Aorta (tissue), 5 donors: ENCODE results near the gene CBLB. TPM values are rescaled to one million over a fixed set of nuclear protein-coding genes. Genes with fewer than 3 reads are reported as not detected.
A peak's percentile ranks its signal among the peaks of the same experiment; 100 is the strongest.

Experiments used
- ATAC-seq: fragments of 200-7000 bp; cut with Tn5 transposase; one replicate; pipeline ENCODE4 v1.9.1; 2022; ENCODE audit warnings: moderate library complexity; ENCODE audit not compliant: low FRiP score
- DNase-seq, 2 donors: peaks; one replicate each; pipeline ENCODE4 v3.0.0-alpha.2; 2020
- H3K27ac ChIP-seq, 2 donors: one replicate each; pipeline ENCODE4 v1.5.1; 2013; ENCODE audit warnings: low read length in 2 of 2, mild to moderate bottlenecking in 2 of 2, moderate library complexity in 2 of 2, control low read depth in 1 of 2, inconsistent platforms in 1 of 2, low read depth in 1 of 2
- H3K27me3 ChIP-seq, 2 donors: one replicate each; pipeline ENCODE4 v1.6.1; 2013; ENCODE audit warnings: control low read depth in 1 of 2, low read length in 1 of 2, mild to moderate bottlenecking in 1 of 2, moderate library complexity in 1 of 2; ENCODE audit not compliant: insufficient read depth in 2 of 2, control insufficient read depth in 1 of 2
- H3K36me3 ChIP-seq, 2 donors: one replicate each; pipeline ENCODE4 v1.6.1; 2013; ENCODE audit warnings: control low read depth in 1 of 2, low read length in 1 of 2, mild to moderate bottlenecking in 1 of 2; ENCODE audit not compliant: insufficient read depth in 2 of 2, control insufficient read depth in 1 of 2
- H3K4me1 ChIP-seq, 2 donors: one replicate each; pipeline ENCODE4 v1.6.1; 2013; ENCODE audit warnings: low read length in 2 of 2, control low read depth in 1 of 2, mild to moderate bottlenecking in 1 of 2, moderate library complexity in 1 of 2; ENCODE audit not compliant: insufficient read depth in 2 of 2, control insufficient read depth in 1 of 2
- H3K4me3 ChIP-seq, 2 donors: one replicate each; pipeline ENCODE4 v1.5.1; 2013; ENCODE audit warnings: low read length in 2 of 2, control low read depth in 1 of 2, mild to moderate bottlenecking in 1 of 2
- H3K9me3 ChIP-seq: one replicate; pipeline ENCODE4 v1.6.1; 2013; ENCODE audit warnings: mild to moderate bottlenecking, low read length; ENCODE audit not compliant: control insufficient read depth
- WGBS, 2 donors: extraction: QIAGEN DNeasy Blood & Tissue Kit; methylation state at CpG; one replicate each; pipeline ENCODE4 v1.1.7; 2013; 5-methylcytosine and 5-hydroxymethylcytosine counted together
- intact Hi-C, 2 donors: fragments of 100-400 bp; cut with DNase I; formaldehyde crosslinking; loops; one replicate each; pipeline versions ENCODE4 v1.14.2 to v1.15.0; 2022
- polyA plus RNA-seq, 2 donors: library from polyadenylated mRNA; stranded (reverse); fragments of 200-250 nt; gene quantifications; one replicate each; pipeline ENCODE4 v1.2.3, GENCODE V29; 2013
- total RNA-seq, 2 donors: library from RNA; stranded (reverse); fragmentation: NEBNext Ultra II Directional; extraction: Animal tissue kit (Norgen Biotek cat#: 25700); gene quantifications; one replicate each; pipeline ENCODE4 v1.2.1, GENCODE V29; 2021
- donor health status: healthy with polysubstance abuse.
- donor health status: Bipolar disorder and iron deficiency.
- donor health status: DM: no; HTN: no; CAD: no.
- donor health status: DM: no; HTN: no; CAD: no.
- donor health status: DM: yes; HTN: yes; CAD: no.

CBLB gene
- total and polyA plus RNA-seq, 4 donors = 3.3 to 126 (median 54.1) TPM

- Histone ChIP-seq H3K36me3 (no peaks in the 10 kb centered on the region), H3K4me3 (no peak overlapping the region), H3K27me3 (no peaks in the 10 kb centered on the region), H3K4me1 (peaks cover 0 to 2% of the 10 kb centered on the region in 2 donors), H3K27ac (no peak overlapping the region), H3K9me3 (no peaks in the 10 kb centered on the region)
- peak in 1 of 2 donors; percentile 61 for DNase-seq
- intact Hi-C loops = no loop called here
- WGBS, 2 donors = 37 to 39% methylated on average over 5 of the region's 5 CpGs
- no peak for ATAC-seq
Observed at GRCh38 chr3:105634708-105635107, 234.1 kb downstream of the CBLB start.

DNA sequence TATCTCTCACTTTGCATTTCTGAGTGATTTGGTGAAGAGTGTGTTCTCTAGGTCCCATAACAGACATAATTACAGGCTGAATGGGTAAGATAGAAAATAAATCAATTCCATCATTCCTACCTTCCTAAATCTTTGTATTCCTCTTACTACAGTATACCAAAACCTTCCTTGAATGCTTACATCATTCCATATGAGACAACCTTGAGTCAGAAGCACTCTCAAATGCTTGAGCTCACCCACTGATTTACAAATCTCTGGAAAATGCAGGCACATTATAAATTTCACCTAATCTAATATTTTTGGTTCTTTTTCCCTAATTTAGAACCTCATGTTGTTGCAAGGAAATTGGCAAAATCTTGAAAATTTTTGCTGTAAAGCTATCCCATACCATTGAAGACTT lies 239.1 kb downstream of the CBLB start:
- Histone ChIP-seq H3K4me1 (no peaks in the 10 kb centered on the region), H3K36me3 (no peaks in the 10 kb centered on the region), H3K4me3 (no peak overlapping the region), H3K27me3 (no peaks in the 10 kb centered on the region), H3K9me3 (no peaks in the 10 kb centered on the region), H3K27ac (no peak overlapping the region)
- no peak for DNase-seq
- intact Hi-C loops = no loop called here
- ATAC-seq = no peak

DNA sequence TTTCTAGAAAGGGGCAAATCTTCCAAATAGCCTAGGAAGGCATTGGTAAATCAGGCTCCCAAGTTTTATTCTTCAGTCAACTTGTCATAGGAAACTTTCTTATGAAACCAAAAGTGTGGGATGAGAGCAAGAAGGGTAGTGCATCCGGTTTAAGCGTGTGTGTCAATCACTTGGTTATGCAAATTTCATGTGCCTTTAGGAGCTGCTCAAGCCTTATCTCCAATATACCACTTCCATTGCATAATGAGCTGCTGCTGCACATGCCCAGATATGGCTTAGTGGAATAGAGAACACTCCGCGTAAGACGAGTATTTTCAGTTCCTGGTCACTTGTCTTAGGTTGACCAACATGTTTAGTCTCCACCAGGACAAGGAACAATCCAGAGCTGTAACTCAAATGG lies 242.1 kb downstream of the CBLB start:
- DNase-seq (no peak), ATAC-seq (no peak)
- Histone ChIP-seq H3K27me3 (no peaks in the 10 kb centered on the region), H3K9me3 (no peaks in the 10 kb centered on the region), H3K4me1 (no peaks in the 10 kb centered on the region), H3K27ac (no peak overlapping the region), H3K36me3 (no peaks in the 10 kb centered on the region), H3K4me3 (no peak overlapping the region)
- WGBS, 2 donors = 94 to 97% methylated on average over 5 of the region's 5 CpGs
- intact Hi-C loops = no loop called here

- H3K36me3 ChIP-seq = no peaks in the 10 kb centered on the region
Observed at GRCh38 chr3:105622169-105622568, 246.6 kb downstream of the CBLB start.

DNA sequence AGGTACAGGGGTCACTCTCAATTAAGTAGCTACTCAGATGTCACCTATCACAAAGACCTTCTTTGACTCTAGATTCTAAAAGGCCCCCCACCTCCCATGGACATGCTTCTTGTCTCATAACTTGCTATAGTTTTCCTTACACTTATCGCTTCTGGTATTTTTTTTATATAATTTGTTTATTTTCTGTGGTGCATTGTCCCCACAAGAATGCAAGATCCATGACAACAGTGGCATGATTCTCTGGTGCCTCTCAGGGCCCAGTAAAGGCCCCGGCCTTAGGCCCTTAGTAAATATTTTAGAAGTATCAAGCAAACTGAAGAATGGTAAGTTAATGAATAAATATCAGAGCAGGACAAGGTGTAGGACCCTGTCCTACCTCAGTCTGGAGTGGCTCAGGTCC lies 248.6 kb downstream of the CBLB start:
- Histone ChIP-seq H3K27ac (no peak overlapping the region), H3K36me3 (no peaks in the 10 kb centered on the region), H3K27me3 (no peaks in the 10 kb centered on the region), H3K9me3 (no peaks in the 10 kb centered on the region), H3K4me1 (peaks cover 0 to 2% of the 10 kb centered on the region in 2 donors), H3K4me3 (no peak overlapping the region)
- intact Hi-C loops = no loop called here
- DNase-seq (no peak), ATAC-seq (no peak)
- WGBS, 2 donors = 96 to 98% methylated on average over 2 of the region's 2 CpGs

More at GRCh38 chr3:105622169-105622568, 246.6 kb downstream of the CBLB start:
- intact Hi-C loops = no loop called here
- H3K27me3 ChIP-seq = no peaks in the 10 kb centered on the region
- H3K27ac ChIP-seq = no peak overlapping the region
- no peaks in the 10 kb centered on the region for H3K4me1 ChIP-seq
- no peak for DNase-seq
- no peaks in the 10 kb centered on the region for H3K9me3 ChIP-seq
- no peak for ATAC-seq
- H3K4me3 ChIP-seq = no peak overlapping the region

GRCh38 chr3:105619651-105620050 lies 249.2 kb downstream of the CBLB start:
- 96 to 98% methylated on average over 2 of the region's 2 CpGs for WGBS, 2 donors
- H3K27me3 ChIP-seq = no peaks in the 10 kb centered on the region
- H3K4me3 ChIP-seq = no peak overlapping the region
- intact Hi-C loops = no loop called here
- DNase-seq (no peak), ATAC-seq (no peak)
- no peak overlapping the region for H3K27ac ChIP-seq
- no peaks in the 10 kb centered on the region for H3K36me3 ChIP-seq
- H3K9me3 ChIP-seq = no peaks in the 10 kb centered on the region
- peaks cover 0 to 2% of the 10 kb centered on the region in 2 donors for H3K4me1 ChIP-seq

DNA sequence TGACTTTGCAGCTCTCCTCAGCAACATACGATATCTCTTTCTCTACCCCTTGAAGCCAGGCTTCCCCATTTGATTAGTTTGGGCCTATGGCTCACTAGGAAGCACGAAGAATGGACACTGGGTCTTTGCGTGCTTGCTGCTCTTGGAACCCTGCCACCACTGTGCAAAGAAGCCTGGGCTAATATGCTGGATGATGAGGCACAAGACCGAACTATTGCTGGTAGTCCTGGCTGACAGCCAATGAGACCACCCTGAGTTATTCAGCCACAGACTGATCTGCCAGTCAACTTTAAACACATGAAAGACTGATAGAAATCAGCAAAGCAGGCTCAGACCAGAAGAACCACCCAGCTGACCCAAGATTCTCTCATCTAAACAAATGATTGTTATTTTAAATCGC lies 250.3 kb downstream of the CBLB start:
- intact Hi-C loops = no loop called here
- DNase-seq (no peak), ATAC-seq (no peak)
- no peak overlapping the region for H3K27ac ChIP-seq
- H3K9me3 ChIP-seq = no peaks in the 10 kb centered on the region
- no peaks in the 10 kb centered on the region for H3K36me3 ChIP-seq
- 70 to 80% methylated on average over 5 of the region's 5 CpGs for WGBS, 2 donors
- no peaks in the 10 kb centered on the region for H3K27me3 ChIP-seq
- H3K4me3 ChIP-seq = no peak overlapping the region
- peaks cover 0 to 2% of the 10 kb centered on the region in 2 donors for H3K4me1 ChIP-seq

DNA sequence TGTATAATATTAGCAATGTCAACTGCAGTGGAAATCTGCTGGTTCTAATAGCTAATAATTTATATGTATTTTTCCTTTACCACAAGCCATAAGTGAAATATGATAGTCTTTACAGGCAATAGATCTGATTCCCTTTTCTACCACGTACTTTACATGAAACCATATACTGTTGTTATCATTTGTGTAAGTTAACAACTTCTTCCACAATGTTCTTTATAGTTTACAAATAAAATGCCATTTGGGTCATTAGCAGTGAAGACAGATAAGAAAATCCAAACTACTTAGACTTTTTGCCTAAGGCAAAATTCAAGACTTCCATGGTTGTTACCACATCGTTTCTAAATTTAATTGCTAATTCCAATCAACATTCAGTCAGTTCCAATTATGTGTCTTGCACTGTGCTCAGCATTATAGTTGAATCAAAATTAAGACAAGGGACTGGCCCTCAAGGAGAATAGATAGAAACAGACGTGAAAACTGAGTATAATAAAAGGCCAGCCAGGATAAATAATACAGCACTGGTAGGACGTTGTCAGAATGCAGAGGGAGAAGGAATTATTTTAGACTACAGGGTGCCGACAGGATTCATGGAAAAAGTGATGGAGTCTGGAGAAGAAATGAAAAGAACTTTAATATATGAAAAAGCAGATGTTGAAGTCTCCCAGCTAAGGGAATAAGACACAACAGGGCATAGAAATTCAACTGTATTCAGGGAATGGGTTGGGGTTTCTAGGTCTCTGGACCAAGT lies 252.3 kb downstream of the CBLB start:
- Histone ChIP-seq H3K27ac (no peak overlapping the region), H3K36me3 (no peaks in the 10 kb centered on the region), H3K9me3 (no peaks in the 10 kb centered on the region), H3K27me3 (no peaks in the 10 kb centered on the region), H3K4me1 (peaks cover 0 to 2% of the 10 kb centered on the region in 2 donors), H3K4me3 (no peak overlapping the region)
- intact Hi-C loops = no loop called here
- ATAC-seq = no peak
- DNase-seq = no peak
- WGBS, 2 donors = 34 to 39% methylated on average over 5 of the region's 5 CpGs

DNA sequence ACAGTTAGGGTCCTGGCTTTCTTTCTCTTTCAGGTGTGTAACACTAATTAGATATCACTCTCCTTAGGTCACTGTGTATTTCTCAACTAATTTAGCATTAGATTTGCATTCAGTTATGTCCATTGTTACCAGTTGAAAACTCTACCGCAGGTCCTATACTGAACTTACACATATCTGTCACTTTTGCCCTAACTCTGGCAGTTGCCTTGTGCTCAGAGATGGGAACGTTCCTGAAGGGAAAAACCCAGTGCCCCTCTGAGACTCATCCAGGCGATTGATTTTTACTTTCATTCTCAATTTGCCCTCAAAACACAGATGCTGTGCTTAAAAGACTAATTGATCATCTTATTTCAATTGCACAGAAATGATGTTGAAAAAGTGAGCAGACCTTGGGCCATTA lies 253.0 kb downstream of the CBLB start:
- no peaks in the 10 kb centered on the region for H3K36me3 ChIP-seq
- no peak overlapping the region for H3K27ac ChIP-seq
- intact Hi-C loops = no loop called here
- H3K4me3 ChIP-seq = no peak overlapping the region
- WGBS, 2 donors = 92 to 95% methylated on average over 3 of the region's 3 CpGs
- H3K9me3 ChIP-seq = no peaks in the 10 kb centered on the region
- ATAC-seq = no peak
- H3K27me3 ChIP-seq = no peaks in the 10 kb centered on the region
- H3K4me1 ChIP-seq = peaks cover 0 to 2% of the 10 kb centered on the region in 2 donors
- no peak for DNase-seq
